T-helper 1 cell treated with Interleukin-12 subunit alpha and Interleukin-12 subunit beta and Interleukin-4 antibody, amounts not matched to agents 30 μg/mL and 1 μg/mL, for 36 hours (primary cell): ENCODE data around the gene ENDOD1.
A peak's percentile ranks its signal among the peaks of the same experiment; 100 is the strongest.
"Not testable (repeated sequence)": the region's sequence is repeated elsewhere in the genome, so short reads cannot be mapped to it uniquely, and the experiment has no call there.

Source experiments
- H3K27ac Mint-ChIP-seq: one replicate; pipeline ENCODE4 v1.8.0; 2021; ENCODE audit warnings: mild to moderate bottlenecking, mixed read lengths
- H3K27me3 Mint-ChIP-seq: one replicate; pipeline ENCODE4 v1.8.0; 2021; ENCODE audit warnings: low read depth, mixed read lengths
- H3K36me3 Mint-ChIP-seq: one replicate; pipeline ENCODE4 v1.8.0; 2021; ENCODE audit warnings: low read depth, mixed read lengths
- H3K4me1 Mint-ChIP-seq: one replicate; pipeline ENCODE4 v1.8.0; 2021; ENCODE audit warnings: low read depth, mixed read lengths
- H3K4me3 Mint-ChIP-seq: one replicate; pipeline ENCODE4 v1.8.0; 2021; ENCODE audit warnings: mild to moderate bottlenecking, moderate library complexity, mixed read lengths
- H3K9me3 Mint-ChIP-seq: one replicate; pipeline ENCODE4 v1.8.0; 2021; ENCODE audit warnings: mixed read lengths

The ENDOD1 gene

GRCh38 chr11:95135155-95135554 is 45.5 kb downstream of the ENDOD1 start:
- Mint-ChIP-seq H3K4me3 (no peak overlapping the region), H3K4me1 (peaks cover 11% of the 10 kb centered on the region), H3K36me3 (peaks cover 11% of the 10 kb centered on the region), H3K9me3 (no peaks in the 10 kb centered on the region), H3K27ac (no peak overlapping the region), H3K27me3 (peaks cover 5% of the 10 kb centered on the region)

GRCh38 chr11:95135880-95136279 is 46.2 kb downstream of the ENDOD1 start:
- Mint-ChIP-seq H3K27me3 (peaks cover 5% of the 10 kb centered on the region), H3K27ac (no peak overlapping the region)

GRCh38 chr11:95136747-95137146 is 47.1 kb downstream of the ENDOD1 start:
- H3K36me3 Mint-ChIP-seq, H3K27me3 Mint-ChIP-seq, H3K9me3 Mint-ChIP-seq, H3K4me3 Mint-ChIP-seq, H3K27ac Mint-ChIP-seq: not testable (repeated sequence)
- H3K4me1 Mint-ChIP-seq, result peaks cover 11% of the 10 kb centered on the region

More at GRCh38 chr11:95135880-95136279, 46.2 kb downstream of the ENDOD1 start:
- Mint-ChIP-seq H3K4me3 (no peak overlapping the region), H3K36me3 (peaks cover 9% of the 10 kb centered on the region), H3K9me3 (no peaks in the 10 kb centered on the region), H3K4me1 (peaks cover 11% of the 10 kb centered on the region)

- H3K27ac Mint-ChIP-seq, result no peak overlapping the region
- H3K9me3 Mint-ChIP-seq, result no peaks in the 10 kb centered on the region
These were observed 47.7 kb downstream of the ENDOD1 start for GRCh38 chr11:95137299-95137698.

GRCh38 chr11:95138448-95138847 is 48.8 kb downstream of the ENDOD1 start:
- Mint-ChIP-seq H3K4me3 (no peak overlapping the region), H3K27ac (no peak overlapping the region), H3K36me3 (peaks cover 4% of the 10 kb centered on the region), H3K9me3 (no peaks in the 10 kb centered on the region), H3K27me3 (peaks cover 11% of the 10 kb centered on the region), H3K4me1 (peaks cover 11% of the 10 kb centered on the region)

More at GRCh38 chr11:95137299-95137698, 47.7 kb downstream of the ENDOD1 start:
- H3K4me3 Mint-ChIP-seq, result no peak overlapping the region
- peaks cover 11% of the 10 kb centered on the region for H3K4me1 Mint-ChIP-seq
- H3K36me3 Mint-ChIP-seq, result peaks cover 6% of the 10 kb centered on the region
- H3K27me3 Mint-ChIP-seq, result peaks cover 7% of the 10 kb centered on the region

- Mint-ChIP-seq H3K36me3 (peaks cover 2% of the 10 kb centered on the region), H3K27ac (no peak overlapping the region), H3K4me1 (peaks cover 14% of the 10 kb centered on the region), H3K9me3 (no peaks in the 10 kb centered on the region), H3K4me3 (no peak overlapping the region), H3K27me3 (peaks cover 17% of the 10 kb centered on the region)
These were observed 50.9 kb downstream of the ENDOD1 start for GRCh38 chr11:95140397-95141033.

- Mint-ChIP-seq H3K4me3 (no peak overlapping the region), H3K36me3 (no peaks in the 10 kb centered on the region), H3K27me3 (peaks cover 20% of the 10 kb centered on the region), H3K4me1 (peaks cover 14% of the 10 kb centered on the region), H3K9me3 (no peaks in the 10 kb centered on the region), H3K27ac (no peak overlapping the region)
These were observed 52.8 kb downstream of the ENDOD1 start for GRCh38 chr11:95142431-95142830.

GRCh38 chr11:95143106-95143681 is 53.5 kb downstream of the ENDOD1 start:
- Mint-ChIP-seq H3K9me3 (no peaks in the 10 kb centered on the region), H3K36me3 (no peaks in the 10 kb centered on the region), H3K4me3 (no peak overlapping the region), H3K27ac (no peak overlapping the region), H3K27me3 (peaks cover 20% of the 10 kb centered on the region), H3K4me1 (peaks cover 13% of the 10 kb centered on the region)

GRCh38 chr11:95144313-95145235 is 54.9 kb downstream of the ENDOD1 start:
- Mint-ChIP-seq H3K27me3 (peaks cover 15% of the 10 kb centered on the region), H3K4me1 (peaks cover 12% of the 10 kb centered on the region), H3K9me3 (no peaks in the 10 kb centered on the region), H3K36me3 (no peaks in the 10 kb centered on the region), H3K27ac (no peak overlapping the region), H3K4me3 (no peak overlapping the region)

GRCh38 chr11:95145430-95146060 is 55.9 kb downstream of the ENDOD1 start:
- H3K27me3 Mint-ChIP-seq, result peaks cover 15% of the 10 kb centered on the region
- H3K27ac Mint-ChIP-seq, result no peak overlapping the region
- peaks cover 12% of the 10 kb centered on the region for H3K4me1 Mint-ChIP-seq
- no peaks in the 10 kb centered on the region for H3K9me3 Mint-ChIP-seq
- no peak overlapping the region for H3K4me3 Mint-ChIP-seq
- H3K36me3 Mint-ChIP-seq, result no peaks in the 10 kb centered on the region

GRCh38 chr11:95147364-95147905 is 57.8 kb downstream of the ENDOD1 start:
- no peak overlapping the region for H3K27ac Mint-ChIP-seq

GRCh38 chr11:95148406-95148805 is 58.8 kb downstream of the ENDOD1 start:
- no peak overlapping the region for H3K27ac Mint-ChIP-seq
- no peaks in the 10 kb centered on the region for H3K36me3 Mint-ChIP-seq
- peaks cover 9% of the 10 kb centered on the region for H3K27me3 Mint-ChIP-seq
- no peaks in the 10 kb centered on the region for H3K9me3 Mint-ChIP-seq
- peaks cover 25% of the 10 kb centered on the region for H3K4me1 Mint-ChIP-seq
- no peak overlapping the region for H3K4me3 Mint-ChIP-seq

More at GRCh38 chr11:95147364-95147905, 57.8 kb downstream of the ENDOD1 start:
- Mint-ChIP-seq H3K4me1 (peaks cover 18% of the 10 kb centered on the region), H3K4me3 (no peak overlapping the region), H3K9me3 (no peaks in the 10 kb centered on the region), H3K27me3 (peaks cover 12% of the 10 kb centered on the region), H3K36me3 (no peaks in the 10 kb centered on the region)

- Mint-ChIP-seq H3K9me3 (no peaks in the 10 kb centered on the region), H3K27ac (no peak overlapping the region), H3K36me3 (no peaks in the 10 kb centered on the region), H3K27me3 (peaks cover 9% of the 10 kb centered on the region), H3K4me3 (peak overlapping the region; percentile 4), H3K4me1 (peaks cover 30% of the 10 kb centered on the region)
These were observed 59.3 kb downstream of the ENDOD1 start for GRCh38 chr11:95148938-95149337.
